ENCODE data around the gene UST. TPM values are rescaled to one million over a fixed set of nuclear protein-coding genes. Genes with fewer than 3 reads are reported as not detected.

Gene UST
- total RNA-seq, 1 experiment from 2014 or later = 32.1 TPM

DNA sequence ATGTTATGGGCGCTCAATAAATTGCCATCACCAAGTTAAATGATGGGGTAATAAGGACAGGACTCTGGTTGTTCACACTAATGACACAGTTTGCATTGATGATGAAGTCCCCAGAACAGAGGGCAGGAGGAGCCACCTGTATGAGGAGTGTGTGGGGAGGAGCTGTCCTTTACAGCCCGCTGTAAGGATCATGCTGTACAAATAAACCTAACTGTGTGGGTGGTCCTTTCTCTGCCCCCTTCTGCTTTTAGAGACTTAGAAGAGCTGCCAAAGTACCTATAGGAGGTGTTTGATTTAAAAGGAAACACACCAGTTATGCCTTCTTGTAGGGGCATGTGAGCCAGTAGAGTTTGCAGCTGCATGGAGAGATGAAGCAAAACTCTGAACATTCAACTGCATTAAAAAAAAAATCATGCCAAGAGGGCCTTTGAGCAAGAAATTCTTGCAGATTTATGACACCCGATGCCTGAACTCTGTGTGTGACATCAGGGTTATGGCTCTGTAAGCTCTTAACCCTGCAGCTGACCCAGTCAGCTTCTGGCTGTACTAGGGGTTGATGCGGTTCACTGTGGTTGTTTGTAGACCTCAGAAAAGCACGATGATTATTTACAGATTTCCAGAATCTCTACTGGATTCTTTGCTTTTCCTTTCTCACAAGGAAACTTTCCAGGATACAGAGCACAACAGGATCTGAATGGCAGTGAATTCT is 67.4 kb downstream of the UST start:
- POLR2A ChIA-PET = no interaction called here
- DNase-seq (ENCODE audit: low spot score) (no peak), ATAC-seq (peak; percentile 27; the same call in 1 of the 2 replicates)
- TF ChIP-seq NR1H2 (CRISPR knock-in tag; IDR thresholded peaks at IDR 0.05) (no peak), SMAD4 (CRISPR knock-in tag; IDR thresholded peaks at IDR 0.05) (no peak), IRF2 (CRISPR knock-in tag; IDR thresholded peaks at IDR 0.05; ENCODE audit: borderline replicate concordance, low read depth) (no peak), NFYB (CRISPR knock-in tag; conservative IDR thresholded peaks at IDR 0.05; ENCODE audit: low read depth) (no peak), GABPB1 (CRISPR knock-in tag; IDR thresholded peaks at IDR 0.05) (no peak)
- TF ChIP-seq, protein P1, sequence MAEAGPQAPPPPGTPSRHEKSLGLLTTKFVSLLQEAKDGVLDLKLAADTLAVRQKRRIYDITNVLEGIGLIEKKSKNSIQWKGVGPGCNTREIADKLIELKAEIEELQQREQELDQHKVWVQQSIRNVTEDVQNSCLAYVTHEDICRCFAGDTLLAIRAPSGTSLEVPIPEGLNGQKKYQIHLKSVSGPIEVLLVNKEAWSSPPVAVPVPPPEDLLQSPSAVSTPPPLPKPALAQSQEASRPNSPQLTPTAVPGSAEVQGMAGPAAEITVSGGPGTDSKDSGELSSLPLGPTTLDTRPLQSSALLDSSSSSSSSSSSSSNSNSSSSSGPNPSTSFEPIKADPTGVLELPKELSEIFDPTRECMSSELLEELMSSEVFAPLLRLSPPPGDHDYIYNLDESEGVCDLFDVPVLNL (CRISPR knock-in tag; IDR thresholded peaks at IDR 0.05; ENCODE audit: borderline replicate concordance, low read depth) = no peak
- H3K4me3 Mint-ChIP-seq = no peak overlapping the region
- CTCF ChIA-PET = interaction anchor here (1.4 to 3.0 kb wide), 2 partner anchors 15 to 236 kb away, joined by 3 to 7 read pairs; no protein-coding TSS in a partner anchor
- peaks cover 38% of the 10 kb centered on the region for H3K36me3 Mint-ChIP-seq
- H3K27ac Mint-ChIP-seq = no peak overlapping the region
- peaks cover 4% of the 10 kb centered on the region; the same call in 1 of the 2 replicates for H3K27me3 Mint-ChIP-seq (ENCODE audit: low read depth)
- peaks cover 33% of the 10 kb centered on the region for H3K9me3 Mint-ChIP-seq
- H3K4me1 Mint-ChIP-seq = peaks cover 48% of the 10 kb centered on the region

DNA sequence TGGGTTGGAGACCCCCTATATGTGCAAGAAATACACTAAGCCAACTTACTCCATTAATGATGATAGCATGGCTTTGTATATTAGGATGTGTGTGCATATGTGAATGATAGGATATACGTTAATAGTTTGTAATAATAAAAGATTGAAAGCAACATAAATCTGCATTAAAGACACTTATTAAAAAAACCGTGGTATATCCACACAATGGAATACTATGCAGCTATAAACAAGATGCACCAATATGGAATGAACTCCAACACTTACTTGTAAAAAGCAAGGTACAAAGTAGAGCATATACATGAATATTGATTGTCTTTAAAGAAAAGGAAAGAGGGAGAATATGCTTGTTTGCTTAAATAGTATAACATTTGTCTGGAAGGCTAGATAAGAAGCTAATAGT is 68.0 kb downstream of the UST start:
- ATAC-seq (no peak), DNase-seq (ENCODE audit: low spot score) (no peak)
- ChIA-PET CTCF (interaction anchor here (1.4 to 3.0 kb wide), 2 partner anchors 15 to 236 kb away, joined by 3 to 7 read pairs; no protein-coding TSS in a partner anchor), POLR2A (no interaction called here)
- Mint-ChIP-seq H3K9me3 (peaks cover 33% of the 10 kb centered on the region), H3K4me3 (no peak overlapping the region; the same call in 1 of the 2 replicates), H3K4me1 (peaks cover 54% of the 10 kb centered on the region), H3K36me3 (peaks cover 38% of the 10 kb centered on the region), H3K27me3 (ENCODE audit: low read depth) (peaks cover 4% of the 10 kb centered on the region; the same call in 1 of the 2 replicates), H3K27ac (no peak overlapping the region)
- TF ChIP-seq GTF2I (CRISPR knock-in tag; conservative IDR thresholded peaks at IDR 0.05) = 0 out of 2 replicates have a peak, but pooled peaks have one; percentile 32
- TF ChIP-seq CREB1 (CRISPR knock-in tag; IDR thresholded peaks at IDR 0.05) = no peak

DNA sequence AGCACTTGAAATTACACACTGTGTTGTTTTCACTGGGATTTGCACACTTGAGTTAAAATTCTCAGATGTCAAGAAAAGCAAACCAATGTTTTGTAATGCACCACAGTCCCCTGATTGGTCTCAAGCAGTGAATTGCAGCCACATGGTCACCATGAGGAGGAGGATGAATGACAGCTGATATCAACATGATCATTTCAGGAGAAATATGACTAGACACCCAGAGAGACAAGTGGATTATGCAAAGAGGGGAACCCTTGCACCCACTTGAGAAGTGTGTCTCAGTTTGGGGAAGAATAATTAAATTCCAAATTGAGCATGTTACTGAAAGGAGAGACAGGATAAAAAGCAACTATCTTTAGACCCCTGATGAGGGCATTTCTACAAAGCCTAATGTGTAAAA is 69.3 kb downstream of the UST start:
- ChIA-PET CTCF (interaction anchor here (3.0 kb wide), 1 partner anchor 238 kb away, joined by 7 read pairs; no protein-coding TSS in a partner anchor), POLR2A (no interaction called here)
- Mint-ChIP-seq H3K4me1 (peaks cover 59% of the 10 kb centered on the region), H3K27me3 (ENCODE audit: low read depth) (peaks cover 4% of the 10 kb centered on the region; the same call in 1 of the 2 replicates), H3K4me3 (no peak overlapping the region), H3K27ac (peak overlapping the region; percentile 7; the same call in 1 of the 2 replicates), H3K36me3 (peaks cover 35% of the 10 kb centered on the region), H3K9me3 (peaks cover 31% of the 10 kb centered on the region)
- no peak for ATAC-seq
- no peak for DNase-seq (ENCODE audit: low spot score)
- no peak for TF ChIP-seq IRF2 (CRISPR knock-in tag; IDR thresholded peaks at IDR 0.05; ENCODE audit: borderline replicate concordance, low read depth)
- no peak for TF ChIP-seq FOXK1 (CRISPR knock-in tag; IDR thresholded peaks at IDR 0.05)
- TF ChIP-seq CREM (CRISPR knock-in tag; IDR thresholded peaks at IDR 0.05) = no peak
- no peak for TF ChIP-seq MAX (CRISPR knock-in tag; IDR thresholded peaks at IDR 0.05)
- TF ChIP-seq PRDM15 (CRISPR knock-in tag; IDR thresholded peaks at IDR 0.05) = no peak
- no peak for TF ChIP-seq JAZF1 (CRISPR knock-in tag; IDR thresholded peaks at IDR 0.05)
- TF ChIP-seq, protein P2, sequence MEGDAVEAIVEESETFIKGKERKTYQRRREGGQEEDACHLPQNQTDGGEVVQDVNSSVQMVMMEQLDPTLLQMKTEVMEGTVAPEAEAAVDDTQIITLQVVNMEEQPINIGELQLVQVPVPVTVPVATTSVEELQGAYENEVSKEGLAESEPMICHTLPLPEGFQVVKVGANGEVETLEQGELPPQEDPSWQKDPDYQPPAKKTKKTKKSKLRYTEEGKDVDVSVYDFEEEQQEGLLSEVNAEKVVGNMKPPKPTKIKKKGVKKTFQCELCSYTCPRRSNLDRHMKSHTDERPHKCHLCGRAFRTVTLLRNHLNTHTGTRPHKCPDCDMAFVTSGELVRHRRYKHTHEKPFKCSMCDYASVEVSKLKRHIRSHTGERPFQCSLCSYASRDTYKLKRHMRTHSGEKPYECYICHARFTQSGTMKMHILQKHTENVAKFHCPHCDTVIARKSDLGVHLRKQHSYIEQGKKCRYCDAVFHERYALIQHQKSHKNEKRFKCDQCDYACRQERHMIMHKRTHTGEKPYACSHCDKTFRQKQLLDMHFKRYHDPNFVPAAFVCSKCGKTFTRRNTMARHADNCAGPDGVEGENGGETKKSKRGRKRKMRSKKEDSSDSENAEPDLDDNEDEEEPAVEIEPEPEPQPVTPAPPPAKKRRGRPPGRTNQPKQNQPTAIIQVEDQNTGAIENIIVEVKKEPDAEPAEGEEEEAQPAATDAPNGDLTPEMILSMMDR (IDR thresholded peaks at IDR 0.05) = no peak
- TF ChIP-seq NFE2L1 (CRISPR knock-in tag; IDR thresholded peaks at IDR 0.05) = no peak
- TF ChIP-seq TP53 (CRISPR knock-in tag; IDR thresholded peaks at IDR 0.05) = no peak
- TF ChIP-seq MYBL2 (CRISPR knock-in tag; IDR thresholded peaks at IDR 0.05) = no peak
- TF ChIP-seq TCF7 (CRISPR knock-in tag; IDR thresholded peaks at IDR 0.05; ENCODE audit: low read depth) = no peak
- no peak for TF ChIP-seq SMAD3 (CRISPR knock-in tag; IDR thresholded peaks at IDR 0.05; ENCODE audit: borderline replicate concordance)
- TF ChIP-seq ZMAT4 (CRISPR knock-in tag; IDR thresholded peaks at IDR 0.05) = no peak
- TF ChIP-seq ZBTB43 (CRISPR knock-in tag; IDR thresholded peaks at IDR 0.05) = no peak
- no peak for TF ChIP-seq NFYB (CRISPR knock-in tag; conservative IDR thresholded peaks at IDR 0.05; ENCODE audit: low read depth)
- TF ChIP-seq, protein P3, sequence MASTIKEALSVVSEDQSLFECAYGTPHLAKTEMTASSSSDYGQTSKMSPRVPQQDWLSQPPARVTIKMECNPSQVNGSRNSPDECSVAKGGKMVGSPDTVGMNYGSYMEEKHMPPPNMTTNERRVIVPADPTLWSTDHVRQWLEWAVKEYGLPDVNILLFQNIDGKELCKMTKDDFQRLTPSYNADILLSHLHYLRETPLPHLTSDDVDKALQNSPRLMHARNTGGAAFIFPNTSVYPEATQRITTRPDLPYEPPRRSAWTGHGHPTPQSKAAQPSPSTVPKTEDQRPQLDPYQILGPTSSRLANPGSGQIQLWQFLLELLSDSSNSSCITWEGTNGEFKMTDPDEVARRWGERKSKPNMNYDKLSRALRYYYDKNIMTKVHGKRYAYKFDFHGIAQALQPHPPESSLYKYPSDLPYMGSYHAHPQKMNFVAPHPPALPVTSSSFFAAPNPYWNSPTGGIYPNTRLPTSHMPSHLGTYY (CRISPR knock-in tag; IDR thresholded peaks at IDR 0.05) = no peak

All from WTC11 (cell line).